ENCODE results near the gene CAMK2G. TPM values are rescaled to one million over a fixed set of nuclear protein-coding genes. Genes with fewer than 3 reads are reported as not detected.
A peak's percentile ranks its signal among the peaks of the same experiment; 100 is the strongest.
"Not testable (repeated sequence)": the region's sequence is repeated elsewhere in the genome, so short reads cannot be mapped to it uniquely, and the experiment has no call there.

The CAMK2G gene
- total RNA-seq, 4 donors from 2014 or later = 82.3 to 207 (median 155) TPM

- 79% methylated on average over 4 of the region's 11 CpGs; no CpG with 5 or more reads in 1 of the 2 donors for WGBS, 2 donors (ENCODE audit: low coverage in 1 of 2)
- peak overlapping the region in 3 of 4 donors; percentile 60 to 74 (median 73) for H3K27ac ChIP-seq
- H3K4me1 ChIP-seq = peaks cover 0 to 18% (median 0%) of the 10 kb centered on the region in 3 donors
- H3K27me3 ChIP-seq = no peaks in the 10 kb centered on the region
- ATAC-seq = no peak
- H3K9me3 ChIP-seq = no peaks in the 10 kb centered on the region
- peaks cover 0 to 88% of the 10 kb centered on the region in 2 donors for H3K36me3 ChIP-seq
- no peak for TF ChIP-seq POLR2A (IDR thresholded peaks at IDR 0.05)
- H3K4me3 ChIP-seq = no peak overlapping the region
Measured at GRCh38 chr10:73836427-73836980, 37.9 kb downstream of the CAMK2G start.

- not testable (repeated sequence) for H3K4me3 ChIP-seq, H3K27ac ChIP-seq, H3K27me3 ChIP-seq, ATAC-seq, H3K4me1 ChIP-seq, H3K9me3 ChIP-seq
- peaks cover 0 to 79% of the 10 kb centered on the region in 2 donors for H3K36me3 ChIP-seq
- WGBS, 2 donors (ENCODE audit: low coverage in 1 of 2) = 72 to 88% methylated on average over 4 to 7 of the region's 7 CpGs
Measured at GRCh38 chr10:73829090-73829489, 45.3 kb downstream of the CAMK2G start.

GRCh38 chr10:73828161-73828560, 46.2 kb downstream of the CAMK2G start:
- Histone ChIP-seq H3K27me3 (no peaks in the 10 kb centered on the region), H3K27ac (no peak overlapping the region), H3K36me3 (peaks cover 0 to 86% of the 10 kb centered on the region in 2 donors), H3K4me1 (no peaks in the 10 kb centered on the region), H3K9me3 (no peaks in the 10 kb centered on the region), H3K4me3 (no peak overlapping the region)
- WGBS, 2 donors (ENCODE audit: low coverage in 1 of 2) = 84% methylated on average over 6 of the region's 6 CpGs; no CpG with 5 or more reads in 1 of the 2 donors
- no peak for TF ChIP-seq POLR2AphosphoS5 (IDR thresholded peaks at IDR 0.05)
- TF ChIP-seq CTCF (IDR thresholded peaks at IDR 0.05) = no peak
- TF ChIP-seq POLR2A (IDR thresholded peaks at IDR 0.05) = no peak
- TF ChIP-seq EP300 (IDR thresholded peaks at IDR 0.05) = no peak
- ATAC-seq = no peak

GRCh38 chr10:73827346-73828089, 46.8 kb downstream of the CAMK2G start:
- 90% methylated on average over 4 of the region's 19 CpGs; no CpG with 5 or more reads in 1 of the 2 donors for WGBS, 2 donors (ENCODE audit: low coverage in 1 of 2)
- TF ChIP-seq POLR2A (IDR thresholded peaks at IDR 0.05) (no peak), EP300 (IDR thresholded peaks at IDR 0.05) (no peak), CTCF (IDR thresholded peaks at IDR 0.05) (no peak), POLR2AphosphoS5 (IDR thresholded peaks at IDR 0.05) (no peak)
- Histone ChIP-seq H3K27ac (no peak overlapping the region), H3K36me3 (peaks cover 0 to 91% of the 10 kb centered on the region in 2 donors), H3K27me3 (no peaks in the 10 kb centered on the region), H3K4me1 (no peaks in the 10 kb centered on the region), H3K4me3 (no peak overlapping the region), H3K9me3 (no peaks in the 10 kb centered on the region)
- ATAC-seq = no peak

- peak overlapping the region in 2 of 4 donors; percentile 5 to 31 for H3K27ac ChIP-seq
- no peak for ATAC-seq
- TF ChIP-seq POLR2AphosphoS5 (IDR thresholded peaks at IDR 0.05) = no peak
- TF ChIP-seq EP300 (IDR thresholded peaks at IDR 0.05) = no peak
- no peak for TF ChIP-seq POLR2A (IDR thresholded peaks at IDR 0.05)
- no peak for TF ChIP-seq CTCF (IDR thresholded peaks at IDR 0.05)
- H3K27me3 ChIP-seq = no peaks in the 10 kb centered on the region
- no peaks in the 10 kb centered on the region for H3K9me3 ChIP-seq
- 87% methylated on average over 3 of the region's 14 CpGs; no CpG with 5 or more reads in 1 of the 2 donors for WGBS, 2 donors (ENCODE audit: low coverage in 1 of 2)
- H3K4me3 ChIP-seq = no peak overlapping the region
- peaks cover 0 to 94% of the 10 kb centered on the region in 2 donors for H3K36me3 ChIP-seq
- H3K4me1 ChIP-seq = peaks cover 0 to 10% (median 0%) of the 10 kb centered on the region in 3 donors
Measured at GRCh38 chr10:73824146-73824725, 50.1 kb downstream of the CAMK2G start.
